SK-N-SH (cell line): ENCODE results near the gene REN. TPM values are rescaled to one million over a fixed set of nuclear protein-coding genes. Genes with fewer than 3 reads are reported as not detected.

ENCODE experiments used
- CTCF ChIA-PET: fragments of 300-600, 350-600 bp; formaldehyde crosslinking; extraction: SDS; loops from one replicate; lab custom pipeline; 2021; lab: Yijun Ruan, JAX
- POLR2A ChIA-PET: fragments of 350-600 bp; sonication (Branson Sonifier 250); formaldehyde crosslinking; extraction: SDS; loops from one replicate; lab custom pipeline; 2020; ENCODE audit warnings: antibody characterized with exemption, inconsistent platforms; lab: Yijun Ruan, JAX
- DNase-seq: peaks from one replicate; pipeline ENCODE4 v3.0.0; 2012
- H2AFZ ChIP-seq: fragments of 200-600 bp; sonication (generic); 2 replicates; pipeline ENCODE4 v1.8.1; 2016; ENCODE audit warnings: antibody characterized with exemption, mild to moderate bottlenecking, low read depth
- H3F3A ChIP-seq: fragments of 200-600 bp; sonication (generic); replicated peaks from 2 replicates; pipeline ENCODE3; 2016; ENCODE audit warnings: antibody characterized with exemption, mild to moderate bottlenecking; ENCODE audit not compliant: insufficient read depth
- H3K27ac ChIP-seq, 2 experiments: fragments of 200-500 bp in 1 of 2; fragments of 200-600 bp in 1 of 2; sonication (Bioruptor generic) in 1 of 2; sonication (generic), shearing (Covaris generic) in 1 of 2; 2 replicates each; pipeline versions ENCODE4 v1.5.1 to v1.6.1; 2014 to 2016; ENCODE audit warnings: low read depth in 2 of 2, inconsistent platforms in 1 of 2, low read length in 1 of 2, mild to moderate bottlenecking in 1 of 2, mixed read lengths in 1 of 2
- H3K27me3 ChIP-seq: fragments of 200-600 bp; sonication (generic), shearing (Covaris generic); 2 replicates; pipeline ENCODE4 v1.6.1; 2016; ENCODE audit warnings: mixed run types; ENCODE audit not compliant: insufficient read depth
- H3K36me3 ChIP-seq, 2 experiments: fragments of 200-500 bp in 1 of 2; fragments of 200-600 bp in 1 of 2; sonication (Bioruptor generic) in 1 of 2; sonication (generic) in 1 of 2; replicated peaks in 1 of 2; 2 replicates each; pipeline versions ENCODE3 to v1.5.1; 2014 to 2016; ENCODE audit warnings: low read length in 1 of 2, mild to moderate bottlenecking in 1 of 2; ENCODE audit not compliant: insufficient read depth in 2 of 2, control insufficient read depth in 1 of 2
- H3K4me1 ChIP-seq, 2 experiments: fragments of 200-500 bp in 1 of 2; fragments of 200-600 bp in 1 of 2; sonication (Bioruptor generic) in 1 of 2; sonication (generic), shearing (Covaris generic) in 1 of 2; 2 replicates each; pipeline versions ENCODE4 v1.5.1 to v1.6.1; 2014 to 2016; ENCODE audit warnings: low read depth in 1 of 2, low read length in 1 of 2, mixed run types in 1 of 2; ENCODE audit not compliant: insufficient read depth in 2 of 2, control insufficient read depth in 1 of 2
- H3K4me2 ChIP-seq: fragments of 200-600 bp; sonication (generic), shearing (Covaris generic); 2 replicates; pipeline ENCODE4 v1.6.1; 2017; ENCODE audit warnings: mixed run types
- H3K4me3 ChIP-seq, 2 experiments: fragments of 200-500 bp in 1 of 2; fragments of 200-600 bp in 1 of 2; sonication (Bioruptor generic) in 1 of 2; sonication (generic), shearing (Covaris generic) in 1 of 2; 2 replicates each; pipeline versions ENCODE4 v1.5.1 to v1.8.1; 2014 to 2016; ENCODE audit warnings: low read depth in 2 of 2, inconsistent platforms in 1 of 2, low read length in 1 of 2, mild to moderate bottlenecking in 1 of 2, mixed read lengths in 1 of 2, moderate library complexity in 1 of 2
- H3K79me2 ChIP-seq: fragments of 200-600 bp; sonication (generic); 2 replicates; pipeline ENCODE4 v1.8.1; 2017; ENCODE audit warnings: mild to moderate bottlenecking; ENCODE audit not compliant: insufficient read depth
- H3K9ac ChIP-seq: fragments of 200-600 bp; sonication (generic); 2 replicates; pipeline ENCODE4 v1.6.1; 2017; ENCODE audit warnings: mixed run types
- H3K9me2 ChIP-seq: fragments of 200-600 bp; sonication (generic); 2 replicates; pipeline ENCODE4 v1.6.1; 2017; ENCODE audit warnings: mixed run types
- H3K9me3 ChIP-seq: fragments of 200-600 bp; sonication (generic); 2 replicates; pipeline ENCODE4 v1.6.1; 2017; ENCODE audit warnings: mixed run types, mild to moderate bottlenecking, moderate library complexity
- H4K20me1 ChIP-seq: fragments of 200-600 bp; sonication (generic); 2 replicates; pipeline ENCODE4 v1.6.1; 2017; ENCODE audit warnings: mild to moderate bottlenecking, mixed run types; ENCODE audit not compliant: insufficient read depth
- CHD2 ChIP-seq: fragments of 150-350 bp; IDR thresholded peaks from 2 replicates; pipeline ENCODE4 v1.6.1; 2018; ENCODE audit warnings: low read length; ENCODE audit not compliant: partially characterized antibody
- ELF1 ChIP-seq: IDR thresholded peaks from 2 replicates; pipeline ENCODE4 v1.4.0; 2012
- EP300 ChIP-seq, 2 experiments: IDR thresholded peaks; 2 replicates each; pipeline versions ENCODE4 v1.4.0 to v1.6.1; 2012; ENCODE audit warnings: borderline replicate concordance in 1 of 2, low read depth in 1 of 2, low read length in 1 of 2
- FOXJ3 ChIP-seq: sonication (generic); formaldehyde crosslinking; IDR thresholded peaks from 2 replicates; pipeline ENCODE4 v1.5.1; 2020; ENCODE audit warnings: mild to moderate bottlenecking, missing genetic modification reagents
- GABPA ChIP-seq: IDR thresholded peaks from 2 replicates; pipeline ENCODE4 v1.4.0; 2012; ENCODE audit warnings: low read depth, mild to moderate bottlenecking
- GATA2 ChIP-seq: sonication (generic); formaldehyde crosslinking; IDR thresholded peaks from 2 replicates; pipeline ENCODE4 v1.5.0; 2020; ENCODE audit warnings: mild to moderate bottlenecking, missing genetic modification reagents
- IRF3 ChIP-seq: fragments of 150-350 bp; IDR thresholded peaks from 2 replicates; pipeline ENCODE4 v1.6.1; 2016; ENCODE audit warnings: mild to moderate bottlenecking, low read depth, low read length
- MEF2A ChIP-seq: IDR thresholded peaks from 2 replicates; pipeline ENCODE4 v1.4.0; 2012; ENCODE audit warnings: low read depth, borderline replicate concordance
- MXI1 ChIP-seq: IDR thresholded peaks from 2 replicates; pipeline ENCODE4 v1.6.1; 2012; ENCODE audit warnings: mild to moderate bottlenecking, low read depth, low read length, improper control_type of control experiment
- NRF1 ChIP-seq: IDR thresholded peaks from 2 replicates; pipeline ENCODE4 v1.6.1; 2012; ENCODE audit warnings: low read depth, mild to moderate bottlenecking, low read length
- PBX3 ChIP-seq: IDR thresholded peaks from 2 replicates; pipeline ENCODE4; 2012
- POLR2AphosphoS5 ChIP-seq: IDR thresholded peaks from 2 replicates; pipeline ENCODE4 v1.6.1; 2012; ENCODE audit warnings: low read depth, low read length
- RAD21 ChIP-seq: IDR thresholded peaks from 2 replicates; pipeline ENCODE4 v1.6.1; 2012; ENCODE audit warnings: mild to moderate bottlenecking, low read length
- RCOR1 ChIP-seq: fragments of 150-350 bp; IDR thresholded peaks from 2 replicates; pipeline ENCODE4 v1.6.1; 2017; ENCODE audit warnings: antibody characterized with exemption, low read length
- REST ChIP-seq: IDR thresholded peaks from 2 replicates; pipeline ENCODE4 v1.6.1; 2012; ENCODE audit warnings: mild to moderate bottlenecking, low read depth, low read length, moderate library complexity
- RFX5 ChIP-seq: IDR thresholded peaks from 2 replicates; pipeline ENCODE4 v1.6.1; 2012; ENCODE audit warnings: mild to moderate bottlenecking, improper control_type of control experiment, low read length
- RXRA ChIP-seq: IDR thresholded peaks from 2 replicates; pipeline ENCODE4 v1.4.0; 2012; ENCODE audit warnings: low read depth, mild to moderate bottlenecking, borderline replicate concordance
- SIN3A ChIP-seq: IDR thresholded peaks from 2 replicates; pipeline ENCODE4 v1.6.1; 2012; ENCODE audit warnings: low read depth, mild to moderate bottlenecking, low read length, moderate library complexity, borderline replicate concordance
- SMC3 ChIP-seq: IDR thresholded peaks from 2 replicates; pipeline ENCODE4 v1.6.1; 2012; ENCODE audit warnings: low read depth, low read length, improper control_type of control experiment
- TCF12 ChIP-seq: IDR thresholded peaks from 2 replicates; pipeline ENCODE4 v1.4.0; 2012
- TEAD4 ChIP-seq: IDR thresholded peaks from 2 replicates; pipeline ENCODE4 v1.4.0; 2012; ENCODE audit warnings: mild to moderate bottlenecking, borderline replicate concordance; ENCODE audit not compliant: insufficient read depth
- YY1 ChIP-seq: IDR thresholded peaks from 2 replicates; pipeline ENCODE4 v1.4.0; 2012; ENCODE audit warnings: low read depth, mild to moderate bottlenecking
- ZBTB33 ChIP-seq: IDR thresholded peaks from 2 replicates; pipeline ENCODE4 v1.4.0; 2012; ENCODE audit warnings: low read depth, borderline replicate concordance
- WGBS: methylation state at CpG from one replicate; pipeline ENCODE4 v1.1.6; 2017; ENCODE audit warnings: low lambda C conversion rate; 5-methylcytosine and 5-hydroxymethylcytosine counted together
- polyA plus RNA-seq, 3 experiments: library from polyadenylated mRNA; depleted of rRNA; stranded (reverse); fragments of >200 nt; gene quantifications; 2 replicates each; pipeline ENCODE4 v1.2.3, GENCODE V29; 2012

Gene REN
- polyA plus RNA-seq, 1 of the 3 experiments (the other 2 are of a cell fraction), result not detected

- no peak for TF ChIP-seq REST
- TF ChIP-seq TEAD4, result no peak
- TF ChIP-seq RXRA, result no peak
- TF ChIP-seq ELF1, result no peak
- no peak for TF ChIP-seq NRF1
- TF ChIP-seq EP300 (IDR thresholded peaks at IDR 0.05; ENCODE audit: borderline replicate concordance in 1 of 2, low read depth in 1 of 2, low read length in 1 of 2), result no peak
- TF ChIP-seq RAD21, result no peak
- no peak for TF ChIP-seq YY1
- TF ChIP-seq FOXJ3 (CRISPR knock-in tag), result no peak
- TF ChIP-seq MEF2A, result no peak
Observed at GRCh38 chr1:204203206-204203767, 37.1 kb upstream of the REN start (continued).

- Histone ChIP-seq H4K20me1 (no peaks in the 10 kb centered on the region), H3K36me3 (no peaks in the 10 kb centered on the region), H3K27me3 (no peaks in the 10 kb centered on the region), H3K4me3 (no peak overlapping the region), H3K9me2 (no peaks in the 10 kb centered on the region), H3K4me1 (peaks cover 5 to 12% of the 10 kb centered on the region in 2 experiments; a peak in 2 of 4 replicates), H3K9ac (no peak overlapping the region), H3F3A (no peaks in the 10 kb centered on the region), H3K79me2 (no peaks in the 10 kb centered on the region), H2AFZ (no peak overlapping the region), H3K27ac (no peak overlapping the region), H3K4me2 (no peak overlapping the region), H3K9me3 (no peaks in the 10 kb centered on the region)
- 84% methylated on average over 4 of the region's 4 CpGs for WGBS
- no peak for TF ChIP-seq TCF12
- no peak for TF ChIP-seq ZBTB33
- TF ChIP-seq MEF2A, result no peak
- TF ChIP-seq SMC3, result no peak
- no peak for TF ChIP-seq TEAD4
- no peak for TF ChIP-seq RCOR1
- TF ChIP-seq CHD2, result no peak
- TF ChIP-seq PBX3, result no peak
- TF ChIP-seq SIN3A, result no peak
- no peak for TF ChIP-seq MXI1
- TF ChIP-seq GATA2, result no peak
- no peak for TF ChIP-seq NRF1
- no peak for TF ChIP-seq RAD21
- no peak for TF ChIP-seq POLR2AphosphoS5
- no peak for TF ChIP-seq GABPA
- TF ChIP-seq ELF1, result no peak
- no peak for TF ChIP-seq RFX5
- no peak for TF ChIP-seq RXRA
- TF ChIP-seq IRF3, result no peak
- DNase-seq, result no peak
- POLR2A ChIA-PET, result no interaction called here
- CTCF ChIA-PET, result interaction anchor here (0.6 to 7.4 kb wide), 5 partner anchors 16 to 1339 kb away, joined by 3 to 157 read pairs (median 3); partner anchors contain the start of gene REN
Observed at GRCh38 chr1:204202481-204202880, 36.3 kb upstream of the REN start.
